ENCODE measurements around the gene ARHGEF28.

The ARHGEF28 gene

DNA sequence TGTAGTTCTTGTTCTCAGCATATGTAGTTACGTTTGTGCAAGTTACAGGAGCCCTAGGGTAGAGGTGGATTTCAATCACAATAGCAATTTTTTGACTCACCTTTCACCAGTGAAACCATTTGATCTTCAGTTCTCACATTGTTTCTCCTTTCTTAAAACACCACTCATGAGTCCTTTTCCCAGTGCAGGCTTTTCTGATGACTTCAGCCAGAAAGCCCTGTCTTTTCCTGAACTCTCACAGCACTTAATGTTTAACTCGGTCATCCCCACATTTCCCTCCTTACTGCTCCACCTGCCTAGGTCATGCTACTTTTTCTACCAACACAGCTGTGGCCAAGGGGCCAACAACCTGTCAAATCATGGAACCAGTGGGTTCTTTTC, 37.9 kb downstream of the ARHGEF28 start:
- Histone ChIP-seq H3K27ac (ENCODE audit: low read length) (no peak overlapping the region), H3K27me3 (ENCODE audit: insufficient read depth, low read length) (no peaks in the 10 kb centered on the region), H3K36me3 (ENCODE audit: insufficient read depth, low read depth, low read length) (no peaks in the 10 kb centered on the region), H3K4me1 (ENCODE audit: insufficient read depth, low read length) (no peaks in the 10 kb centered on the region), H3K4me3 (ENCODE audit: low read length) (no peak overlapping the region), H3K9me3 (ENCODE audit: insufficient read depth, low read depth, low read length) (no peaks in the 10 kb centered on the region), H3K9ac (ENCODE audit: low read depth, low read length) (no peak overlapping the region)

DNA sequence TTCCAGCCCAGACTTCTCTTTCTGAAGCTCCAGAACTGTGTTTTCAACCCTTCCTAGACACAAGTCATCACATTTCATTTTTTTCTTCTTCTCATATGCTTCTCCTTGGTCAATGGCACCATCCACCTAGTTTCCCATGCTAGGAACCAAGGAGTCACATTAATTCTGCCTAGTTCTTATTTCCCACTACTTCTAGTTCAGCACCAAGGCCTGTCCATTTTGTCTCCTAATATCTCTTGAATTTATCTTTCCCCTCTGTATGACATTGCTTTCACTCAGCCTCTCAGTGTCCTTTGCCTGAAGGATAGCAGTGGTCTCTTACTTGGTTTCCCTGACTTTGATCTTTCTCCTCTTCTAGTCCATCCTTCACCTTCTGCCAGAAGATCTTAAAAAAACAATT, 38.8 kb downstream of the ARHGEF28 start:
- H3K27ac ChIP-seq (ENCODE audit: low read length) = no peak overlapping the region
- no peaks in the 10 kb centered on the region for H3K27me3 ChIP-seq (ENCODE audit: insufficient read depth, low read length)
- H3K9ac ChIP-seq (ENCODE audit: low read depth, low read length) = no peak overlapping the region
- H3K4me3 ChIP-seq (ENCODE audit: low read length) = no peak overlapping the region
- H3K36me3 ChIP-seq (ENCODE audit: insufficient read depth, low read depth, low read length) = no peaks in the 10 kb centered on the region
- no peaks in the 10 kb centered on the region for H3K4me1 ChIP-seq (ENCODE audit: insufficient read depth, low read length)
- no peaks in the 10 kb centered on the region for H3K9me3 ChIP-seq (ENCODE audit: insufficient read depth, low read depth, low read length)

DNA sequence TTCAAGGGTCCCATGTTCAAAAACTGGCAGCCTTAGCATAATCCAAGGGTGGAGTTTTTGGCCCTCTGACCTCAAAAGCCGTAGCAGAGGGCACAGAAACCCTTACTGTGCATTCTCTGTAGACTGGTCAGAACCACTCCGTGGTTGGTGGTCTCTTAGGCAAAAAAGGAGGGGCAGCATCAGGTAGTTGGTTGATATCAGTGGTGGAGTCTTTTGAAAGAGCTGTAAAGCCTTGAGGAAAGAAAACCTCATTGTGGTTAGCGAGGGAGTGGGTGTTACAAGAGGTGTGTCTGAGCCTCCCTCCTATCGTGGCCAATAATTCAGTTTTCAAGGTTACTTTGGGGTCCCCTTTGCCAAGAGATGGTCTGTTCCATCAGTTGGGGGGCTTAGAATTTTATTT, 40.9 kb downstream of the ARHGEF28 start:
- Histone ChIP-seq H3K4me1 (ENCODE audit: insufficient read depth, low read length) (no peaks in the 10 kb centered on the region), H3K9ac (ENCODE audit: low read depth, low read length) (no peak overlapping the region), H3K27ac (ENCODE audit: low read length) (no peak overlapping the region), H3K9me3 (ENCODE audit: insufficient read depth, low read depth, low read length) (no peaks in the 10 kb centered on the region), H3K4me3 (ENCODE audit: low read length) (no peak overlapping the region), H3K36me3 (ENCODE audit: insufficient read depth, low read depth, low read length) (no peaks in the 10 kb centered on the region), H3K27me3 (ENCODE audit: insufficient read depth, low read length) (no peaks in the 10 kb centered on the region)

DNA sequence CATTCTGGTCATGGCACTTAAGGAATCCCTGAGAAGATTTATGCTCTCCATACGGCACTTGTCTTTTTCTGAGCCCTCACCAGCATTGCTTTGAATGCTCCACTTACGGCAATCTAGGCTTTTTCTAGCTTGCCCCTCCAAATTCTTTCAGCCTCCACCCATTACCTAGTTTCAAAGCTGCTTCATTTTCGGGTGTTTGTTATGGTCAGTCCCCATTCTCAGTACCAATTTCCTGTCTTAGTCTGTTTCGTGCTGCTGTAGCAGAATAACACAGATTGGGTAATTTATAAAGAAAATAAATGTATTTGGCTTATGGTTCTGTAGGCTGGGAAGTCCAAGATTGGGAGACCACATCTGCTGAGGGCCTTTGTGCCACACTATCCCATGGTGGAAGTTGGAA, 42.0 kb downstream of the ARHGEF28 start:
- no peaks in the 10 kb centered on the region for H3K27me3 ChIP-seq (ENCODE audit: insufficient read depth, low read length)
- no peaks in the 10 kb centered on the region for H3K9me3 ChIP-seq (ENCODE audit: insufficient read depth, low read depth, low read length)
- H3K27ac ChIP-seq (ENCODE audit: low read length) = no peak overlapping the region
- no peaks in the 10 kb centered on the region for H3K4me1 ChIP-seq (ENCODE audit: insufficient read depth, low read length)
- no peaks in the 10 kb centered on the region for H3K36me3 ChIP-seq (ENCODE audit: insufficient read depth, low read depth, low read length)
- H3K4me3 ChIP-seq (ENCODE audit: low read length) = no peak overlapping the region
- no peak overlapping the region for H3K9ac ChIP-seq (ENCODE audit: low read depth, low read length)

DNA sequence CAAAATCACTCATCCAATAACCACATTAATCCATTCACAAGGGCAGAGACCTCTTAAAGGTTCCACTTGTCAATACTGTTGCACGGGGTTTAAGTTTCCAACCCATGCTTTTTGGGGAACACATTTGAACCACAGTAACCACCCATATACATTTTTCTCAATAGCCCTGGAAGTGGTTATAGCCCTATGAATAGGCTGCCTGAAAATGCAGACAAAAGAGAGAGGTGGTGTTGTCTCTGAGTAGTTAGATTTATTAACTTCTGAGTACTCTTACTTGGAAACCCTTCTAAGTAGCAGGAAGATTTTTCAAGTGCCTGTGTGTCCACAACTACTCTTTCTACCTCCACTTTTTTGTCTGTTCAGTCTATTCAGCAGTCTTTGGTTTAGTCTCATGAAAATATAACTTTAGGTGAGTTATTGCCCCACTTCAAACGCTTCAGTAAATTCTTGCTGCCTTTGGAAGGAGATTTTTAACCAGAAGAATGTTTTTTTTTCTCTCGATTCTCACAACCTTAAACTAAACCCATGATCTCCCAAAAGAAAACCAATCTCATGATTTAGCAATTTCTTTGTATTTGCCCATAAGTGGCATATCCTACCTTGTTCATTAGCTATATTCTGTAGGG, 42.6 kb downstream of the ARHGEF28 start:
- Histone ChIP-seq H3K36me3 (ENCODE audit: insufficient read depth, low read depth, low read length) (no peaks in the 10 kb centered on the region), H3K9ac (ENCODE audit: low read depth, low read length) (no peak overlapping the region), H3K9me3 (ENCODE audit: insufficient read depth, low read depth, low read length) (no peaks in the 10 kb centered on the region), H3K4me1 (ENCODE audit: insufficient read depth, low read length) (no peaks in the 10 kb centered on the region), H3K4me3 (ENCODE audit: low read length) (no peak overlapping the region), H3K27ac (ENCODE audit: low read length) (no peak overlapping the region), H3K27me3 (ENCODE audit: insufficient read depth, low read length) (no peaks in the 10 kb centered on the region)

DNA sequence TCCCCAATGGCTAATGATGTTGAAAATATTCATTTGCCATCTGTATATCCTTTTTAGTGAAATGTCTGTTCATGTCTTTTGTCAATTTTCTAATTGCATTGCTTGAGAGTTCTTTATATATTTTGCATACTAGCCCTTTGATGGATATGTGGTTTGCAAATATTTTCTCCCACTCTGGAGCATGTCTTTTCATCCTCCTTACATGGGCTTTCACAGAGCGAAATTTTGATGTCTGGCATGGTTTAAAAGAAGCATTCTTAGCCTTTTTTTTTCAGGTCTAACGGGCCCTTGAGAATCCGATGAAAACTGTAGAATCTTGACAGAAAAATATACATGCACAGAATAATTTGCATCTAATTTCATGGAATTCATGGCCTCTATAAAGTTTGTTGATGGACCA, 44.7 kb downstream of the ARHGEF28 start:
- Histone ChIP-seq H3K27me3 (ENCODE audit: insufficient read depth, low read length) (no peaks in the 10 kb centered on the region), H3K27ac (ENCODE audit: low read length) (no peak overlapping the region), H3K4me1 (ENCODE audit: insufficient read depth, low read length) (no peaks in the 10 kb centered on the region; the same call in 1 of the 2 replicates), H3K9me3 (ENCODE audit: insufficient read depth, low read depth, low read length) (no peaks in the 10 kb centered on the region), H3K4me3 (ENCODE audit: low read length) (no peak overlapping the region), H3K36me3 (ENCODE audit: insufficient read depth, low read depth, low read length) (no peaks in the 10 kb centered on the region), H3K9ac (ENCODE audit: low read depth, low read length) (no peak overlapping the region)

DNA sequence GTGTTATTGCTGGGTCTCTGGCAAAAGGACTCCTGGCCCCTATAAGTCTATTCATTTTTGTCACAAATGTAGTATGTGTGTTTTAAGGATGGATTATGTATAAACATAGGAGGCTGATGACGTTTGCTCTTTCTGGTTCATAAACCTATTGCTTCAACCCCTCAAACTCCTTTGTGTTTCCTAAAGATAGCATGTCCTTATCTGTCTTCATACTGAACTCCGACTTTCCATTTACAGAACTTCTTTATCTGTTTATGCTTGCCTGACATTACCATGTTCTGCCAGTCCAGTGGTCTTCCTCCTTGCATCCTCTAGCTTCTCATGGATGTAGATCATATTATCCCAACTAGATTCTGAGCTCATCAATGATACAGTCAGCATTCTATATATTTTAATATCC, 46.1 kb downstream of the ARHGEF28 start:
- no peaks in the 10 kb centered on the region for H3K9me3 ChIP-seq (ENCODE audit: insufficient read depth, low read depth, low read length)
- no peak overlapping the region for H3K27ac ChIP-seq (ENCODE audit: low read length)
- no peaks in the 10 kb centered on the region; the same call in 1 of the 2 replicates for H3K4me1 ChIP-seq (ENCODE audit: insufficient read depth, low read length)
- H3K27me3 ChIP-seq (ENCODE audit: insufficient read depth, low read length) = no peaks in the 10 kb centered on the region
- H3K36me3 ChIP-seq (ENCODE audit: insufficient read depth, low read depth, low read length) = no peaks in the 10 kb centered on the region
- no peak overlapping the region for H3K9ac ChIP-seq (ENCODE audit: low read depth, low read length)
- no peak overlapping the region for H3K4me3 ChIP-seq (ENCODE audit: low read length)

DNA sequence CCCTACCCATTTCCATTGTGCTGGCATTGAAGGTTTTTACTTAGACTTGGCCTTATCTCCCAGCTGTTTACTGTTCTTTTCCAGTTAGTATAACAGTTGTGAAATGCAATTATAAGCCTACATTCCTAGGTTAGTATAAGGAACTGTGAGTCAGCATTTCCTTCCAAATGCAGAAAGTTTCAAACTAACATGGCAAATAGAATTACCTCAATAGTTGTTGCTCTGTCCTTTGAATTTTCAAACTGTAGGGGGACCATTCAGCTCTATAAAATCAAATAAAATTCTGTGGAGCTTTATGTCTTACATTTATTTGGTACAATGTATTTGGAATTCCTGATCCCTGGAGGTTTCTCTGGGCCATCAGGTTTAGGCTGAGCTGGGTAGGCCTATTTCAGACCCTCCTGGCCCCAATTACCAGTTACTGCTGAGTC, 47.2 kb downstream of the ARHGEF28 start:
- Histone ChIP-seq H3K36me3 (ENCODE audit: insufficient read depth, low read depth, low read length) (no peaks in the 10 kb centered on the region), H3K27ac (ENCODE audit: low read length) (no peak overlapping the region), H3K4me3 (ENCODE audit: low read length) (no peak overlapping the region), H3K9me3 (ENCODE audit: insufficient read depth, low read depth, low read length) (no peaks in the 10 kb centered on the region), H3K27me3 (ENCODE audit: insufficient read depth, low read length) (no peaks in the 10 kb centered on the region), H3K9ac (ENCODE audit: low read depth, low read length) (no peak overlapping the region), H3K4me1 (ENCODE audit: insufficient read depth, low read length) (no peaks in the 10 kb centered on the region; the same call in 1 of the 2 replicates)

DNA sequence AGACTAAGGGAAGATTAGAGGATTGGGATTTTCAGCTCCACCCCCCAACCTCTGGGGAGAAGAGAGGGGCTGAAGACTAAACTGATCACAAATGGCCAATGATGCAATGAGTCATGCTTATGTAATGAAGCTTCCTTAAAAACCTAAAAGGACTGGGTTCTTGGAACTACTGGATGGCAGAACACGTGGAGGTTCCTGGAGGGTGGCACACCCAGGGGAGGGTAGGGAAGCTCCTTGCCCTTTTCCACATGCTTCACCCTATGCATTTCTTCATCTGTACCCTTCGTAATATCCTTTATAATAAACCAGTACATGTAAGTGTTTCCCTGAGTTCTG, 48.6 kb downstream of the ARHGEF28 start:
- H3K4me3 ChIP-seq (ENCODE audit: low read length) = no peak overlapping the region
- no peak overlapping the region for H3K27ac ChIP-seq (ENCODE audit: low read length)
- H3K36me3 ChIP-seq (ENCODE audit: insufficient read depth, low read depth, low read length) = no peaks in the 10 kb centered on the region
- H3K9me3 ChIP-seq (ENCODE audit: insufficient read depth, low read depth, low read length) = no peaks in the 10 kb centered on the region
- no peak overlapping the region for H3K9ac ChIP-seq (ENCODE audit: low read depth, low read length)
- H3K4me1 ChIP-seq (ENCODE audit: insufficient read depth, low read length) = no peaks in the 10 kb centered on the region; the same call in 1 of the 2 replicates
- H3K27me3 ChIP-seq (ENCODE audit: insufficient read depth, low read length) = no peaks in the 10 kb centered on the region

DNA sequence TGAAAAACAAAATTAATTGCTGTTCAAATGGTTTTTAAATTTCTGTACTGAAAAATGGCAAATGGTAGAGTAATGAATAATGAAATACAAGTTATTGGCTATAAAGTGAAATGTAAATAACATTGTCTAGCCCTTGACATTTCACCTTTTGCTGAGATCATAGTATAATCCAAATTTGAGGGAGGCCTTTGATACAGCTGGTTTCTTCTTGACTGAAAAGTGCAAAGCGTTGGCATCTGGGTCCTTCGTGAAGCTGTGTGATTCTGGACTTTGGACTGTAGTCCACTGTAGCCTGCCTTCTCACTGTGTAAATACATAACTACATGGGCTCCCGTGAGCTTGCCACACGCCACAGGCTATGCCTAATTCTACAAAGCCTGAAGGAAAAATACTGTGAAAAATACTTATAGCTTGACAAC, 52.3 kb downstream of the ARHGEF28 start:
- H3K27ac ChIP-seq (ENCODE audit: low read length) = no peak overlapping the region
- no peaks in the 10 kb centered on the region; the same call in 1 of the 2 replicates for H3K4me1 ChIP-seq (ENCODE audit: insufficient read depth, low read length)
- H3K9me3 ChIP-seq (ENCODE audit: insufficient read depth, low read depth, low read length) = no peaks in the 10 kb centered on the region
- H3K27me3 ChIP-seq (ENCODE audit: insufficient read depth, low read length) = no peaks in the 10 kb centered on the region
- H3K9ac ChIP-seq (ENCODE audit: low read depth, low read length) = no peak overlapping the region
- no peaks in the 10 kb centered on the region for H3K36me3 ChIP-seq (ENCODE audit: insufficient read depth, low read depth, low read length)
- no peak overlapping the region for H3K4me3 ChIP-seq (ENCODE audit: low read length)

DNA sequence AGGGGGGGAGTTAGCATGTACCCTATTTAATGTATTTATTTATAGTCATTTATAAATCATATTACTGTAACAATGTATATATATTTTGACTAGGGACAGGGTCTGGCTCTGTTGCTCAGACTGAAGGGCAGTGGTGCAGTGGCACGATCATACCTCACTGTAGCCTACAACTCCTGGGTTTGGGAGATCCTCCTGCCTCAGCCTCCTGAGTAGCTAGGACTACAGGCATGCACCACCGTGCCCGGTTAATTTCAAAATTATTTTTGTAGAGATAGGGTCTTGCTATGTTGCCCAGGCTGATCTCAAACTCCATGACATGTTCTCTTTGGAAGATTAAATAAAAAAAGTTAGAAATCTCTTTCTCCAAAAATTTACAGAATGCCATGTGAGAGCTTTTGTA, 52.8 kb downstream of the ARHGEF28 start:
- no peak overlapping the region for H3K9ac ChIP-seq (ENCODE audit: low read depth, low read length)
- H3K36me3 ChIP-seq (ENCODE audit: insufficient read depth, low read depth, low read length) = no peaks in the 10 kb centered on the region
- no peaks in the 10 kb centered on the region; the same call in 1 of the 2 replicates for H3K4me1 ChIP-seq (ENCODE audit: insufficient read depth, low read length)
- no peak overlapping the region for H3K4me3 ChIP-seq (ENCODE audit: low read length)
- H3K27me3 ChIP-seq (ENCODE audit: insufficient read depth, low read length) = no peaks in the 10 kb centered on the region
- no peak overlapping the region for H3K27ac ChIP-seq (ENCODE audit: low read length)
- no peaks in the 10 kb centered on the region for H3K9me3 ChIP-seq (ENCODE audit: insufficient read depth, low read depth, low read length)

DNA sequence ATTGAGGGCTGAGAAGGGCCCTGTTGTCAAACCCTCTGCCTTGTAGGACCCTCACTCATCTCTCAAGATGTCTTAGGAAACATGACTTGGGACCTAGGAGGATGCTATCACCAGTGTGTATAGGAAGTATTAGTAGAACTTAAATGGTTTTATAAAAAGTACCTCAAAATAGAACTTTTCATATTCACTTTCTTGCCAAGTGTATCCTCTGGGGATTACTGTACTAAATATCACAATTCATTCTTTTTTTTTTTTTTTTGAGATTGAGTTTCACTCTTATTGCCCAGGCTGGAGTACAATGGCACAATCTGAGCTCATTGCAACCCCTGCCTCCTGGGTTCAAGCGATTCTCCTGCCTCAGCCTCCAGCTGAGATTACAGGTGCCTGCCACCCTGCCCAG, 56.2 kb downstream of the ARHGEF28 start:
- Histone ChIP-seq H3K9me3 (ENCODE audit: insufficient read depth, low read depth, low read length) (no peaks in the 10 kb centered on the region), H3K27me3 (ENCODE audit: insufficient read depth, low read length) (no peaks in the 10 kb centered on the region), H3K27ac (ENCODE audit: low read length) (no peak overlapping the region), H3K4me1 (ENCODE audit: insufficient read depth, low read length) (no peaks in the 10 kb centered on the region), H3K4me3 (ENCODE audit: low read length) (no peak overlapping the region), H3K36me3 (ENCODE audit: insufficient read depth, low read depth, low read length) (no peaks in the 10 kb centered on the region), H3K9ac (ENCODE audit: low read depth, low read length) (no peak overlapping the region)
